Superior temporal gyrus (tissue), 1 donor: ENCODE results near the gene KIN.
"Not testable (repeated sequence)": the region's sequence is repeated elsewhere in the genome, so short reads cannot be mapped to it uniquely, and the experiment has no call there.

Experiments used
- DNase-seq: peaks from one replicate; pipeline ENCODE4 v3.0.0-alpha.2; 2016; ENCODE audit errors: extremely low spot score

Gene KIN

GRCh38 chr10:7787857-7788638, at the start of gene KIN, which contains the start of gene ATP5F1C:
TSS of gene KIN (minus strand) at chr10:7787993. CDS start at chr10:7787933, 60 bp downstream.
TSS of gene ATP5F1C (plus strand) at chr10:7788177. CDS start at chr10:7788208, 31 bp downstream.
- peak; percentile 97 for DNase-seq

GRCh38 chr10:7836571-7836970, 48.8 kb upstream of the KIN start:
- no peak for DNase-seq

- DNase-seq: no peak
These were observed 46.5 kb upstream of the KIN start for GRCh38 chr10:7834262-7834661.

- no peak for DNase-seq
These were observed 45.4 kb upstream of the KIN start for GRCh38 chr10:7833210-7833609.

GRCh38 chr10:7832060-7832459, 44.3 kb upstream of the KIN start:
- DNase-seq: no peak

GRCh38 chr10:7829289-7829834, 41.6 kb upstream of the KIN start:
- DNase-seq: no peak

- DNase-seq: no peak
These were observed 39.2 kb upstream of the KIN start for GRCh38 chr10:7826971-7827370.

- no peak for DNase-seq
These were observed 36.5 kb upstream of the KIN start for GRCh38 chr10:7824251-7824650.

- DNase-seq: peak; percentile 76
These were observed 31.3 kb upstream of the KIN start for GRCh38 chr10:7819121-7819460.

GRCh38 chr10:7818295-7819120, 30.7 kb upstream of the KIN start, which contains the start of gene TAF3:
TSS of gene TAF3 (plus strand) at chr10:7818505. CDS start at chr10:7818710, 205 bp downstream.
- DNase-seq: peak; percentile 94

GRCh38 chr10:7817984-7818294, 30.1 kb upstream of the KIN start:
- no peak for DNase-seq

GRCh38 chr10:7817576-7817975, 29.8 kb upstream of the KIN start:
- no peak for DNase-seq

- no peak for DNase-seq
These were observed 25.7 kb upstream of the KIN start for GRCh38 chr10:7813481-7813880.

GRCh38 chr10:7811743-7812142, 23.9 kb upstream of the KIN start:
- DNase-seq: not testable (repeated sequence)

- DNase-seq: no peak
These were observed 23.2 kb upstream of the KIN start for GRCh38 chr10:7811000-7811399.

GRCh38 chr10:7810443-7810842, 22.6 kb upstream of the KIN start:
- no peak for DNase-seq

- no peak for DNase-seq
These were observed 21.0 kb upstream of the KIN start for GRCh38 chr10:7808686-7809267.

- no peak for DNase-seq
These were observed 16.9 kb upstream of the KIN start for GRCh38 chr10:7804741-7805140.

- DNase-seq: no peak
These were observed 16.4 kb upstream of the KIN start for GRCh38 chr10:7804216-7804615.

GRCh38 chr10:7802606-7803005, 14.8 kb upstream of the KIN start:
- no peak for DNase-seq

- no peak for DNase-seq
These were observed 9.8 kb upstream of the KIN start for GRCh38 chr10:7797582-7797981.

GRCh38 chr10:7795605-7796004, 7.8 kb upstream of the KIN start:
- DNase-seq: no peak
